Chondrocyte (in vitro differentiated cells): ENCODE results near the gene SEC14L2. TPM values are rescaled to one million over a fixed set of nuclear protein-coding genes. Genes with fewer than 3 reads are reported as not detected.

ENCODE experiments used
- DNase-seq: peaks from one replicate; pipeline ENCODE4 v3.0.0; 2021; ENCODE audit warnings: mixed read lengths, low spot score
- H3K27ac Mint-ChIP-seq: one replicate; pipeline ENCODE4 v1.8.0; 2021; ENCODE audit warnings: mild to moderate bottlenecking, moderate library complexity, mixed read lengths; ENCODE audit not compliant: unreplicated experiment
- H3K27me3 Mint-ChIP-seq: 2 replicates; pipeline ENCODE4 v1.8.0; 2021; ENCODE audit warnings: low read depth, mixed read lengths
- H3K36me3 Mint-ChIP-seq: 2 replicates; pipeline ENCODE4 v1.8.0; 2021; ENCODE audit warnings: low read depth, mixed read lengths
- H3K4me1 Mint-ChIP-seq: 2 replicates; pipeline ENCODE4 v1.8.0; 2021; ENCODE audit warnings: low read depth, mild to moderate bottlenecking, mixed read lengths
- H3K4me3 Mint-ChIP-seq: one replicate; pipeline ENCODE4 v1.8.0; 2021; ENCODE audit warnings: mild to moderate bottlenecking, moderate library complexity, mixed read lengths; ENCODE audit not compliant: unreplicated experiment
- H3K9me3 Mint-ChIP-seq: 2 replicates; pipeline ENCODE4 v1.8.0; 2021; ENCODE audit warnings: low read depth, mixed read lengths
- CTCF ChIP-seq: fragments of 200-600 bp; sonication (generic); IDR thresholded peaks from 2 replicates; pipeline ENCODE4 v1.5.0; 2021; ENCODE audit warnings: antibody characterized with exemption, mild to moderate bottlenecking, moderate library complexity
- total RNA-seq: library from RNA; stranded (reverse); gene quantifications from 3 replicates; pipeline ENCODE4 v1.2.1, GENCODE V29; 2021

Gene SEC14L2
- total RNA-seq, 1 donor from 2014 or later, result 15.5 TPM

- Mint-ChIP-seq H3K27ac (peak overlapping the region; percentile 76), H3K27me3 (no peaks in the 10 kb centered on the region), H3K4me3 (no peak overlapping the region), H3K4me1 (peaks cover 26% of the 10 kb centered on the region), H3K9me3 (no peaks in the 10 kb centered on the region), H3K36me3 (peaks cover 19% of the 10 kb centered on the region)
- TF ChIP-seq CTCF, result no peak
- DNase-seq, result no peak
These were observed 11.7 kb downstream of the SEC14L2 start for GRCh38 chr22:30408388-30409102.

- no peak overlapping the region for H3K27ac Mint-ChIP-seq
- no peak for DNase-seq
- peaks cover 32% of the 10 kb centered on the region for H3K4me1 Mint-ChIP-seq
- H3K9me3 Mint-ChIP-seq, result no peaks in the 10 kb centered on the region
- H3K36me3 Mint-ChIP-seq, result peaks cover 28% of the 10 kb centered on the region
- TF ChIP-seq CTCF, result no peak
- H3K27me3 Mint-ChIP-seq, result no peaks in the 10 kb centered on the region
- no peak overlapping the region for H3K4me3 Mint-ChIP-seq
These were observed 15.0 kb downstream of the SEC14L2 start for GRCh38 chr22:30411780-30412179.

- no peak for DNase-seq
- Mint-ChIP-seq H3K27me3 (no peaks in the 10 kb centered on the region), H3K36me3 (peaks cover 26% of the 10 kb centered on the region), H3K4me1 (peaks cover 32% of the 10 kb centered on the region), H3K9me3 (no peaks in the 10 kb centered on the region), H3K4me3 (no peak overlapping the region), H3K27ac (peak overlapping the region; percentile 57)
- TF ChIP-seq CTCF, result no peak
These were observed 16.2 kb downstream of the SEC14L2 start for GRCh38 chr22:30413001-30413400.

GRCh38 chr22:30413745-30414524 lies 17.1 kb downstream of the SEC14L2 start:
- H3K27ac Mint-ChIP-seq, result no peak overlapping the region
- H3K4me3 Mint-ChIP-seq, result no peak overlapping the region
- peaks cover 24% of the 10 kb centered on the region for H3K4me1 Mint-ChIP-seq
- no peaks in the 10 kb centered on the region for H3K27me3 Mint-ChIP-seq
- peaks cover 26% of the 10 kb centered on the region for H3K36me3 Mint-ChIP-seq
- DNase-seq, result no peak
- H3K9me3 Mint-ChIP-seq, result no peaks in the 10 kb centered on the region
- no peak for TF ChIP-seq CTCF

GRCh38 chr22:30414525-30415047 lies 17.8 kb downstream of the SEC14L2 start:
- H3K4me3 Mint-ChIP-seq, result no peak overlapping the region
- DNase-seq, result no peak
- no peaks in the 10 kb centered on the region for H3K27me3 Mint-ChIP-seq
- H3K9me3 Mint-ChIP-seq, result no peaks in the 10 kb centered on the region
- no peak for TF ChIP-seq CTCF
- H3K27ac Mint-ChIP-seq, result no peak overlapping the region
- peaks cover 18% of the 10 kb centered on the region for H3K4me1 Mint-ChIP-seq
- peaks cover 22% of the 10 kb centered on the region for H3K36me3 Mint-ChIP-seq
